Liver (tissue), 2 donors: Measurements from ENCODE around the gene WBP1.

Source experiments
- RAD21 ChIP-seq, 2 donors: IDR thresholded peaks; 2 replicates each; pipeline ENCODE4 v1.6.1; 2016; ENCODE audit warnings: antibody characterized with exemption in 2 of 2, mild to moderate bottlenecking in 2 of 2
- YY1 ChIP-seq: IDR thresholded peaks from 2 replicates; pipeline ENCODE4 v1.6.1; 2016; ENCODE audit warnings: antibody characterized with exemption, mild to moderate bottlenecking
- donor health status: healthy.

DNA sequence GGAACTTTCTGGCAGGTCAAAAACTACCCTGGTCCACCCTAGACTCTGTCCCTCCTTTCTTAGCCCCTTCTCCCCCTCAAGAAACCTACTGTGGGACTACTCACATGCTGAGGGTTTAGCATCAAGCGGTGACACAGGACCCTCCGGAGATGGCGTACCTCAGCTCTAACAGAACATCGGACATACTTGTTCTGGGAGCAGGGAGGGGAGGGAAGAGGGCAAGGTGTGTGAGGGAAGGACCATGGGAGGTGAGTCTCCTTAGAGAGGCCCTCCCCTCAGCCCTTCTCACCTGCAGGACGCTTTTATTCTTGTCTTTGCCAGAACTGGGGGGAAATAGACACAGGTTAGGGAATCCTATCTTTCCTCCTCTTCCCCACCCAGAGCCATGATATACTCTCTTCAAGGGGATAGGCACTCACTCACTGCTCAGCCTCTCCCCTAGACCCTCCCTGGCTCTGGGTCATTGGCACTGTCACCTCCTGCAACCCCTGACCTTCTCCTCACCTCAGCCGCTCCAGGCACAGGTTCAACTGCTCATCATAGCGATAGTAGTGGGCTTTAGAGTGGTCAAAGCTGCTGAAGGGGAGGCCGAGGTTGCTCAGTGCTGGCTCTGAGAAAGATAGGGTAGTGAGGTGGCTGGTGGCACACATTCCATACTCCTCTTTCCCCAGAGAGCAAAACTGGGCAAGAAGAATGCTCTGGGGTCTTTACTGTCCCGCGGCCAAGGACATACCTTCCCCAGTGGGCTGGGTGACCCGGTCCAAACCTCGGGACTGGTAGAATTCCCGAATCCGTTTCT, 47.4 kb downstream of the WBP1 start:
- no peak for TF ChIP-seq YY1
- no peak for TF ChIP-seq RAD21 (IDR thresholded peaks at IDR 0.05)
